Astrocyte of the hippocampus (primary cell): Measurements from ENCODE around the gene NDUFAF5.
A peak's percentile ranks its signal among the peaks of the same experiment; 100 is the strongest.

Source experiments
- DNase-seq: peaks from one replicate; pipeline ENCODE4 v3.0.0; 2011; ENCODE audit warnings: low read depth, low spot score

The NDUFAF5 gene

DNA sequence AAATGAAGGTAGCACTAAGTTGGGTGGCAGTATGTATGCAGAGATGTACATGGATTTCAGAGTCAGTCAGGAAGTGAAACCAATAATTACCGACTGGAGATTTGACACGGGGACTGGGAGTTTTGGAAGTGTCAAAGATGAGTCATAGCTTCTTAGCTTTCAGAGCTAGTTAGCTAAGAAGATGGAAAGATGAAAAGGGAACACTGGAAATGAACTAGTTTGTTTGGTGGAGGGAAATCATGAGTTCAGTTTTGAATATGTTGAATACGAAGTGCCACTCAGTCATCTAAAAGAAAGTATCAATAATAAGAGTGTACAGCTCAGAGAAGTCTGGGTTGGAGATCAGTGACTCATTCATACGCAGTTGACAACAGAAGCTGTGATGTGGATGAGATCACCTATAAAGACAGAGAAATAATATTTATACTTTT, 7.6 kb upstream of the NDUFAF5 start:
- peak; percentile 42 for DNase-seq

DNA sequence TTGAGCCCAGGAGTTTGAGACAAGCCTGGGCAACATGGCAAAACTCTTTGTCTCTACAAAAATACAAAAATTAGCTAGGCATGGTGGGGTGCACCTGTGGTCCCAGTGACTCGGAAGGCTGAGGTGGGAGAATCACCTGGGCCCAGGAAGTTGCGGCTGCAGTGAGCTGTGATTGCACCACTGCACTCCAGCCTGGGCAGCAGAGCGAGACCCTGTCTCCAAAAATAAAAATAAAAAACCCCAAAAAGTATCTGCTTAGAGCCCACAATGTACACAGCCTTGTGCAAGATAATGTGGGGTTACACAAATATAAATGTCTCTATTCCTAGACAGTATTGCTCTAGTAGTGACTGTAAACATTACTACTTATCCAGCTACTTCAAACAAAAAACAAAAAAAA, 6.0 kb upstream of the NDUFAF5 start:
- DNase-seq = no peak

DNA sequence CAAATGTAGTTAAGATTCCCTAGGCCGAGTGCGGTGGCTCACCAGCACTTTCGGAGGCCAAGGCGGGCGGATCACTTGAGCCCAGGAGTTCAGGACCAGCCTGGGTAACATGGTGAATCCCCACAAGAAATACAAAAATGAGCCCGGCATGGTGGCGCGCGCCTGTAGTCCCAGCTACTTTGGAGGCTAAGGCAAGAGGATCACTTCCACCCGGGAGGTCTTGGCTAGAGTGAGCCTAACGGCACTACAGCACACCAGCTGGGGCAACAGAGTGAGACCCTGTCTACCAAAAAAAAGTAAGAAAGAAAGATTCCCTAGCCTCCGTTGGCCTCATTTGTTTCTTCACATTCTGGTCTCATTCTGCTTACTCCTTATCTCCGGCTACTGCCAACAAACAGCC, 1.3 kb upstream of the NDUFAF5 start:
- no peak for DNase-seq

DNA sequence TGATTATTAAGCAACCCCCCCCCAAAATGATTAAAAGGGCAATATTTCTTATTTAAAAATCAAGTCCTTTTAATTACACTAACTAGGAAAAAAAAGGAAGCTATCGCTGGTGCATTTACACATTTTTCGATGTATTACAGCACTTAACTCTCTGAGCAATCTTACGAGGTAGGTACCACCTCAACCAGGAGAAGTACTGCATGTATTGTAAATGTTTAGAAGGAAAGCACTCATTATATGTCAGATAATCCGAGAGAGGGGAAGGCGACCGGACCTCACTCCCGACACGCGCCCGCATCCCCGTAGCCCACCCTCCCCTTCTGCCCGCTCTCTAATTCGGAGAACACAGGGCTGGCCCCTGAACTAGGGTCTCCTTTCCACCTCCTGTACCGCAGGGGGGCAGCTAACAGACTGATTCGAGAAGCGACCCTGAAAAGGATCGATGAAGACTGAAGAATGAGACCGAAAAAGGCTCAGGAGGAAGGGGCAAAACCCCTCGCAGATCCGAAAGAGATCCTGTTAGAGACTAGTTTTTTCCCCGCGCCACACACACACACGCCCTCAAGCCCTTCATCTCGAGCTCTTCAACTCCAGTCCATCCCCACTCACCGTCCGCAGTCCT, 446 bp upstream of the NDUFAF5 start:
- no peak for DNase-seq

DNA sequence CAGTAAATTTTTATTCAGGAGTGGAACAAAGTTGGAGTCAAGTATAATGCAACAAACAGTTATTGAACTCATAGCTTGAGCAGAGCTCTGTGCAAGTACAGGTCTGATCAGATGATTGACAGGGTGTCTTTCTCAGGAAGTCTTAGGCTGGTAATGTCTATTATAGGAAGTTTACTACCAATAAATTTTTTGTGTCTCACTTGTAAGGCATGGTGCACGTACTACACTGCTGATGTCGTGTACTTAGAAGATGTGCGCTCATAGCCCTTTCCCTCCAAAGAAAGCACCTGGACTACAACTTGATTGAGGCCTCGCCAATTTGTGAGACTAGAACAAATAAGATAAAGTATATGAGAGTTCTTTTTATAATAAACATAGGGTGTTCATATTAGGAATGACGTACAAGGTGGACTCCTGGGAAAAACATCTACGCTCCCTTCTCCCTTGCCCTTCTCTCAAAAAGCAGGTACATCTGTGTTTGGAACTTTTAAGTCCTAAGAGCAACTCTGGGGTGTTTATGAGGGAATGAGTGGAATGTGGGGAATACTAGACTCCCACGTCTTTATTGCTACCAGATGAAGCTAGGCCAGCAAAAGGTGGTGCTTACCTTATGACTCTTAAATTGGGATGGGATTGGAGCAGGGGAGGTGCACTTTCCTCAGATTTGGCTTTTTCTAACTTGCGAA, 1.5 kb downstream of the NDUFAF5 start:
- DNase-seq = no peak

DNA sequence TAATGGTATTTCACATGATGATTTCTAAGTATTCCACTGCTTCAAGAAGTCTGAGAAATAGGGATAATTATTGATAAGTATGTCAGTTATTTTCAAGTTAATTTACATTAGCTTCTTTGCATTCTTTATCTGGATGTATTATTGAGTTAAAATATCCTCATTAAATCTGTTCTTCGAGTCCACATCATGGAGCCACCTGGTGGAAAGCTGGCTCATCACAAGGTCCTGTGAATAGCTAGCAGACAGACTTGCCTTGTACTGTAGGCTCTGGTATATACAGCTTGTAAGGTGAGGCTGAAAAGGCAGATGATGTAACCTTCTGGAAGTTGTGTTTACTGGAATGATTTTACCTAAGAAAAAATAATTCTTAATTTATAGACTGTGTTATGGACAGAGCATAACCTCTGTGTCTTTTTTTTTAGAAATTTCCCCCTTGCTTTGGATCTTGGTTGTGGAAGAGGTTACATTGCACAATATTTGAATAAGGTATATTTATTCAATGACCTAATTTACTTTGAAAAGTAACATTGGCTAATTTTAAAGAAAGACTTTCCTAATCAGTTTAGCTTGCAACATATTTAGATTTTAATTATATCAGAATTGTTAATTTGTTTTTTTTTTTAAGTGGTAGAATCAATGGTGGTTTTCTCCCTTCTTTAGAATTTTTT, 3.5 kb downstream of the NDUFAF5 start:
- DNase-seq = peak; percentile 73

DNA sequence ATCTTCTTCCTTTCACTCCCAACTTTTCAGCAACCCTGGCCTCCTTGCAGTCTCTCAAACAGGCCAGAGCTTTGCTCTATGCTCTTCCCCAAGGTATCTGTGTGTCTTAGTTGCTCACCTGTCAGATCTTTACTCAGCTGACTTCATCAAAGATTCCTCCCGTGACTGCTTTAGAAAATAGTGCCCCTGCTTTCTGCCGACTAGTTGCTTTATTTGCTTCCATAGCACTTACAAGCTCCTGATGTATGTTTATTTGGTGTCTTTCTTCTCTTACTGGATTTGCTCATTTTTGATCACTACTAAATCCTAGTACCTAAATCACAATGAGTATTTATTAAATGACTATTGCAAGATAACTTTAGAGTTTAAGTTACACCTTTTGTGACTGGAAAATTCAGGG, 5.9 kb downstream of the NDUFAF5 start:
- no peak for DNase-seq

DNA sequence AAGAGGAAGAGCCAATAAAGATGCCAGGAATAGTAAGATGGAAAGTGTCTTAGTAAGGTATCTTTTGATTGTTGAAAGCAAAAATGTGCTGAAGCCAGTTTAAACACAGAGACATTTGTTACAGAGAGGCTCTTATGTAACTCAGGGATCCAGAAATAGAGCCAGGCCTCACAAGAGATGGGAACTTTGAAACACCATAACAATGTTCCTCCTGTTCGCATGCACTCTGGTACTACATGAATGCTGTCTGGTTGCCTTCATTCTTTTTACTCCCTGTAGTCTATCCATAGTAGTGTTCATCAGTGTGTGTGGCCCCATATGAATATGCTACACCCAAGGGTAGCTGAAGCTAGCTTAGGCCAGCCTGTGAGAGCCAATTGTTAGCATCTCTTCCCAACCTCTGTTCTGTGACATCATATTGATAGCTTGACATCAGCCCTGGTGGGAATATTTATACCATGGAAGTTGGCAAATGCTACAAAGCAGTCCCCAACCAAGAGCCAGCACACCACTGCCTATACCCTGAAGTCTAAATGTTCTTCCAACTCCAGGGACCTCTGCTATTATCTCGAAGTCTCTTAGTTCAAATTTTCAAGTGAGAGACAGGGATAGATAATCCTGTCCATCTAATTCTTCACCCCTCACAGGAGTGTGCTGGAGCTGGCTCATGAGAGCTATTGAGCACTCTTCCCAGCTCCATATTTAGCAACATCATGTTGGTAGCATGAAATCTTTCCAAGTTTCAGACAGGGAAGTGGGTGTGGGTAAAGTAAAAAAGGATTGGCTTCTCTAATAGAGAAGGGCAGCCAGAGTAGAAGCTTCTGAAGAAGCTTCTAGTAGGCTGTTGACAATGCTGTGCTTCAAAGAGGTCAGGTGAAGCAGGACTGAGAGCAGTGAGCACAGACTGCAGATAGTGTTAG, 7.0 kb downstream of the NDUFAF5 start:
- DNase-seq = no peak

DNA sequence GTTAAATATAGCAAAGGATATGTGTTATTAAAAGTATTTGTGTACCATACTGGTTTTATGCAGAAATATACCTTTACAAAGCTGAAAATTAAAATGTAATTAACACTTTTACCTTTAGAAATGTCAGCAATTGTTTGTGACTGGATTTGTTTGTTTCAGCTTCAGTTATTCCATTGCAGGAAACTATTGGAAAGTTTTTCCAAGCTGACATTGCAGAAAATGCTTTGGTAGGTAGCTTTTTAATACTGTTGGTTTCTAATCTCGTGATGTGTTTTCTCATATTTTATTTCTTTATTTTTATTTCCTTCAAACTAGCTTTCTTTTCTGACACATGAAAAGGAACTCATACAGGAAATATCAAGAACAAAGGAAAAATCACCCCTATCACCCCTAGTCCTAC, 8.2 kb downstream of the NDUFAF5 start:
- no peak for DNase-seq

DNA sequence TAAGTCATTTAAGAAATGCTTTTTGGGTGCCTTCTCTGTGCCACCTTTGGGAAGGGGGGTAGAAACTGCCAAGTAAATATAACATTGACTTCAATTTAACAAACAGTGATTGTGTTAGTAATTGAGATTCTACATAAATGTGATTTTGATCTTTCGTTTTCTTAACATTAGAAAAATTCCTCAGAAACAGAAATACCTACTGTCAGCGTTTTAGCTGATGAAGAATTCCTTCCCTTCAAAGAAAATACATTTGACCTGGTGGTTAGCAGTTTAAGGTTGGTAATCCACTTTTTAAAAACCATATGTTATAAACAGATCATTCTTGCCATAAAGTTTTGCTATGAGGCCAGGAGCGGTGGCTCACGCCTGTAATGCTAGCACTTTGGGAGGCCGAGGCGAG, 9.8 kb downstream of the NDUFAF5 start:
- DNase-seq = no peak

DNA sequence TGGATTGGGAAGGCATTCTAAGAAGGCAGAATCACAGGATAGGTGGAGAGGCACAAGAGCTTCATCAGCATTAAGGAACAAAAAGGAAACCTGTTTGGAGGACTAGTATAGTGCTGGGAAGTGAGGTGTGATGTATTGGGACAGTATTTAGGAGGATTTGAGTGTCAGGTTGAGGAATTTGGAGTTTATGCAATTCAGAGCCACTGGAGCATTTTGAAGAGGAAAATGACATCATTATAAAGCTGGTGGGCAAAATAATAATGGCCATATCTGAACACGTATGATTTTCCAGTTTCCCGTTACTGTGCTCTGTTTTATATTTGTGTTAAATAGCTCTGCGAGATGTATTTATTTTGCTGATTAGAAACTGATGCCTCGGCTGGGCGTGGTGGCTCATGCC, 14.2 kb downstream of the NDUFAF5 start:
- no peak for DNase-seq

DNA sequence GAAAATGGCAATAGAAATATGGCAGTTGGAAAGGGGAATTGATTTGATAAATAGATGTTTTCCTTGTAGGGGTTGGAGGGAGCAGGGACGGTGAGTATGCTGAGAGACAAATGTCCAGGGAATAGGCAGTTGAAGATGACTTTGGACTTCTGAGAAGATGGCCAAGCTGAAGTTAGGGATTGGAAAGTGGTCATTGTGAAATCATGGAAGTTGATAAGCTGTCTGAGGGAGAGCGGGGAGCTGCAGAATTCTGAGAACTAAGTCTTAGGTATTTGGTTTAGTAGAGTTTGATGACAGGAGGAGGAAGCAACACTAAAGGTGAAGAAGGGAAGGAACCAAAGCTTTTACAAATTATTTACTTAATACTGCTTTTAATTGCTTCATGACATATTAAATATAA, 15.1 kb downstream of the NDUFAF5 start:
- DNase-seq = no peak

DNA sequence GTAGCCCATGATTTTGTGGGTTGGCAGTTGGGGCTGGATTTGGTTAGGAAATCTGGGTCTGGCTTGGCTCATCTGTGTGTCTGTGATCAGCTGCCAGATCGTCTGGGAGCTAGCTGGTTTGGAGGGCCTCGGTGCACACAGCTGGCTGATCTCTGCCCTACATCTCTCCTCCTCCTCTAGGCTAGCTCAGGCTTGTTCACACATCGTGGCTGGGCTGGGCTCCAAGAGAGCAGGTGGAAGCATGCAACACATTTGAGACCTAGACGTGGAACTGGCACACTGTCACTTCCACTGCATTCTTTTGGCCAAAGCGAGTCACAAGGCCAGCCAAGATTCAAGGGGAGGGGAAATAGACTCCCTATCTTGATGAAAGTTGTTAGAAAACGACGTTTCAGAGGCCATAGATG, 15.9 kb downstream of the NDUFAF5 start:
- peak; percentile 96 for DNase-seq

DNA sequence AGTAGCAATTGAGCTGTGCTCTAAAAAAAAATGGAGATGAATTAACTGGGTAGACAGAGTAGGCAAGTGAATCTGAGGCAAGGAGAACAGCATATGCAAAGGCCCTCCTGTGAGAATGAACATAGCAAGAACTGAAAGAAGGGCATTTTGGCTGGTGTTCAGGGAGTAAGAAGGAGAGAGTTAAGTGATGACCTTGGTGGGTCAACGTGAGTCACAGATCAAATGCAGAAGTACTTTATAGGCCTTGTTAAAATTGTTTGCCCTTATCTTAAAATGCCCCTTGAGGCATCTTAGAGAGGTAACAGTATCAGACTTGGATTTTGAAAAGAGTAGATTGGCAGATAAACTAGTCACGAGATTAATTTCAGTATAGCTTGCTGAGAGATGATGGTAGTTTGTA, 24.5 kb downstream of the NDUFAF5 start:
- no peak for DNase-seq

DNA sequence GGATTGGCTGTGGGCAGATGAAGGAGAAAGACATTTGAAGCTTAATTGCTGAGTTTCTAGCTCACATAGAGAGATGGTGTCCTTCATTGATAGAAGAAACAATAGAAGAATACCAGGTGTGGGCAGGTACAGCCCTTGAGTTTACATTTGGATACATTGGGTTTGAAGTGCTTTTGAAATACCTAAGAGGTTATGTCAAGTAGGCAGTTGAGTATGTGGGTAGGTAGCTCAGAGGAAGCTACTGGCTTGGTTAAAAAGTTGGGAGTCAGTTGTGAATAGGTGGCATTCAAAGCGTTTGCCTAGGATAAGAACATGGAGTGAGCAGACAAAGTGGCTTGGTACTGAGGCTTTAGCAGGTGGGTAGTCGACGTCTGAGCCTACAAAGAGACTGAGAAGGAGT, 25.0 kb downstream of the NDUFAF5 start:
- DNase-seq = no peak

DNA sequence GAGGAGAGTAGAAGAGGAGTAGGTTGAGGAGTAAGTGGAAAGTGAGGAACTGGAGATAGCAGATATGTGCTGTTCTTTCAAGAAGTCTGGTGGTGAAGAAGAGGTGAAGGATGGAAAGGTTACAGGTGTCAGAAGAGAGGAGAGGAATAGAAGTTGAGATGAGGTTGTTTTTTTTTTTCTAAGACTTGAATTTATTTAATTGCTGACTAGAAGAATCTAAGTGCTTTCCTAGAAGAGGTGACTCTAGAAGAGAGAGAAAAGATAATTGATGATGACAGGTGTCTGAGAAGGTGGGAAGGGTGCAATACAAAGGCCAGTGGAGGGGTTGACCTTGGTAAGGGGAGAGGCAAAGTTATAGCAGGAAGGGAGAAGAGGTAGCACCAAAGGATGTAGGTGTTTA, 25.6 kb downstream of the NDUFAF5 start:
- no peak for DNase-seq

DNA sequence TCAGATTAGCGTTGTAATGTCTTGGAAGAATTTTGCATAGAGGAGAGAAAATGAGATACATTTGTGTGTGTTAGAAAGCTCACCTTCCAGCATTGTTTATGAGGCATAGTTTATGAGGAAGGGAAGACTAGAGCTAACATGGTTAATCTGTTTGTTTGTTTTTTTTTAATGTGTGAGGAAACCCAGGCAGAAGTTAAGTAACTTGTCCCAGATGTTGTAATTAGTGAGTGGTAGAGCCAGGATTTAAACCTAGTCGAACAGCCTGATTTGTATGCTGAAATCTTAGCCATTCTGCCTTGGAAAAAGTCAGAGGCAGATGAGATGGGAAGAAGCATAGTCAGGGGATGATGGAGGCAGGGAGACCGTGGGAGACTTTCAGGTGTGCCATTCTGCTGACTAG, 29.1 kb downstream of the NDUFAF5 start:
- no peak for DNase-seq

DNA sequence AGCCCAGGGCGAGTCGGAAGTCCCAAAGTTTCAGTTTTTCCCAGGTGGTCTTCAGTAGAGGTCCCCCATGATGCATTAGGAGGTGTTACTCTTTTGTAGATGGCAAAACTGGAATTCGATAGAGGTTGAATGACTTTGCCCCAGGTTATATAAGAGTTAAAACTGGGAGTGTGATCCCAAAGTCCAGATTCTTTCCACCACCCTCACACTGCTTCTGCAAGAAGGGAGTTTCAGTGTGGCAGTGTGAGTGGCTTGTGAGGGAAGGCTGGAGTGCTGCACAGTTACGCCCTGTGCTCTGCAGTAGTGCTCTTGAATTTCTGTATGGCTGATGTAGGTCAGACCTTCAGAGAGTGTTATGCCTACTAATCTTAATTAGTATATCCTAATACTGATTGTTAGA, 29.8 kb downstream of the NDUFAF5 start:
- DNase-seq = no peak

DNA sequence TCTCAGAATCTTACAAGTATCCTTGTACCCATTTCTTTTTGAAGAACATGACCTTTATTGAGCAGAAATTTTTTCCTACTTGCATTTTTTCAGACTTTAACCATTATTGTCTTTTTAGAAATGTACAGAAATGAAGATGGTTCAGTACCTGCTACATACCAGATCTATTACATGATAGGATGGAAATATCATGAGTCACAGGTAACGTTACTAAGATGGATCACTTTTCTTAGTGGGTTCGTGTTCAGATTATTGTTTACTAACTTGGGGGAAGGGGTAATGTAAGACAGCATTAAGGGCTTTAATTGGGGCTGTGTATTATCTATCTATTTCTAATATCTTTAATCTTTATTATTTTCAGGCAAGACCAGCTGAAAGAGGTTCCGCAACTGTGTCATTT, 31.9 kb downstream of the NDUFAF5 start:
- no peak for DNase-seq

DNA sequence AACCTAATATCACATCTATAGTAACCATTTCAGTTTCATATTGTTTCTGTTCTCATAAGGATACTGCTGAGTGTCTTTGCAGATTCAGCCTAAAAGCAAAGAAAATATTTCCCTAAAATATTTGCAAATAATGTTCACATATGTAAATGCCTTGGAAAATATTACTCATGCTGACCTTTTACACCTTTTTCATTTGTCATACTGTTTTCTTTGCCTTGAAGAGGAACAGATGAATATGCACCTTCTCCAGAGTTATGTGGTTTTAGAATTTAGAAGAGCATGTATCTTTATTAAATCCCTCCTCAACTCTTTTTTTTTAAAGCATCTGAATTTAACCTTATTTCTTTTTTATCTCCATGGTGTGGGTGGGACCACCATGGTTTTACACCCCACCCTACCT, 32.5 kb downstream of the NDUFAF5 start:
- DNase-seq = no peak

DNA sequence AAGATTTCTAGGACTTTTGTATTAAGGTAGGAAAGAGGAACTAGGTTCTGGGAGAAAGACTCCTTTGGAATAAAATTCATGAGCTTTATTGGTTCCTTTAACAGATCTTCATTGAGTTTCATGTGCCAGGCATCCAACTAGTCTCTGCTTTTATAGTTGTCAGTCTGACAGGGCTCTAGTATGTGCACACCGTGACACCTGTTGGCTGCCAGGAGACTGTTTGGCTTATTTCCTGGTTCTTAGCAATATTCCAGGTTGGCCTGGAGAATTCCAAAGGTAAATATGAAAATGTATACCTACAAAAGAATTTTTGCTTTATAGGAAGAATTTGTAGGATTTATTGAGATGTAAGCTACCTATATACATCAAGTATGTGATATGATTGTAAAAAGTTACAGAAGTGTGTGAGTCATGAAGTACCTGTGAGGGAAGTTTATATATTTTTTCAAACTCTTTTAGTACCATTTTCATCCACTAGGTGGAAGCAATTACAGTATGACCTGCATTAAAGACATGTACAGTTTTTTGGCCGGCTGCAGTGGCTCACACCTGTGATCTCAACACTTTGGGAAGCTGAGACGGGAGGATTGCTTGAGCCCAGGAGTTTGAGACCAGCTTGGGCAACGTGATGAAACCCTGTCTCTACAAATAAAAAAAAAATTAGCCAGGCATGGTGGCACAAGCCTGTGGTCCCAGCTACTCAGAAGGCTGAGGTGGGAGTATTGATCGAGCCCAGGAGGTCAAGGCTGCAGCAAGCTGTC, 35.2 kb downstream of the NDUFAF5 start:
- DNase-seq = peak; percentile 73
